ENCODE results near the gene RPL38. TPM values are rescaled to one million over a fixed set of nuclear protein-coding genes. Genes with fewer than 3 reads are reported as not detected.

The RPL38 gene
- total RNA-seq, 1 experiment from 2014 or later: 3,689 TPM

GRCh38 chr17:74224959-74225725 lies 21.7 kb downstream of the RPL38 start:
- ATAC-seq: no peak
- POLR2A ChIA-PET (ENCODE audit: unreplicated experiment): no interaction called here

GRCh38 chr17:74226252-74226651 lies 22.8 kb downstream of the RPL38 start:
- intact Hi-C loops (cut with micrococcal nuclease): no loop called here
- H3K27me3 ChIP-seq (ENCODE audit: low read length): no peaks in the 10 kb centered on the region
- H3K9ac ChIP-seq (ENCODE audit: low read length): no peak overlapping the region
- no TSS peak for BruUV-seq (replicated peaks)
- H4K20me1 ChIP-seq (ENCODE audit: low read length): no peaks in the 10 kb centered on the region
- H3K36me3 ChIP-seq (ENCODE audit: low read depth, low read length): no peaks in the 10 kb centered on the region
- no peak overlapping the region for H2AFZ ChIP-seq (ENCODE audit: low read length)
- ATAC-seq: no peak
- no peak for TF ChIP-seq EZH2phosphoT487 (IDR thresholded peaks at IDR 0.05; ENCODE audit: borderline replicate concordance, low read length)
- TF ChIP-seq CTCF (conservative IDR thresholded peaks at IDR 0.05; ENCODE audit: low read depth, low read length): no peak
- TF ChIP-seq EZH2 (IDR thresholded peaks at IDR 0.05; ENCODE audit: low read length, unreplicated experiment): no peak
- H3K79me2 ChIP-seq (ENCODE audit: low read length): no peaks in the 10 kb centered on the region
- POLR2A ChIA-PET (ENCODE audit: unreplicated experiment): no interaction called here
- H3K27ac ChIP-seq (ENCODE audit: low read length): no peak overlapping the region
- no peaks in the 10 kb centered on the region for H3K9me3 ChIP-seq (ENCODE audit: low read length)
- CTCF ChIA-PET: no interaction called here
- no peak overlapping the region for H3K4me2 ChIP-seq (ENCODE audit: low read length)
- no peaks in the 10 kb centered on the region for H3K4me1 ChIP-seq (ENCODE audit: insufficient read depth, low read length)
- no peak for DNase-seq
- no peaks in the 10 kb centered on the region for H3F3A ChIP-seq (ENCODE audit: low read length, unreplicated experiment)
- H3K9me2 ChIP-seq (replicated peaks; ENCODE audit: low read length): no peaks in the 10 kb centered on the region
- H3K4me3 ChIP-seq (ENCODE audit: low read length): no peak overlapping the region

More at GRCh38 chr17:74224959-74225725, 21.7 kb downstream of the RPL38 start:
- BruUV-seq (replicated peaks): no TSS peak
- Histone ChIP-seq H3K9ac (ENCODE audit: low read length) (no peak overlapping the region), H3K27me3 (ENCODE audit: low read length) (no peaks in the 10 kb centered on the region), H3K9me2 (replicated peaks; ENCODE audit: low read length) (no peaks in the 10 kb centered on the region), H2AFZ (ENCODE audit: low read length) (no peak overlapping the region), H3K4me1 (ENCODE audit: insufficient read depth, low read length) (no peaks in the 10 kb centered on the region), H3K79me2 (ENCODE audit: low read length) (no peaks in the 10 kb centered on the region), H3F3A (ENCODE audit: low read length, unreplicated experiment) (no peaks in the 10 kb centered on the region), H3K27ac (ENCODE audit: low read length) (no peak overlapping the region), H3K36me3 (ENCODE audit: low read depth, low read length) (no peaks in the 10 kb centered on the region), H3K4me3 (ENCODE audit: low read length) (no peak overlapping the region), H4K20me1 (ENCODE audit: low read length) (no peaks in the 10 kb centered on the region), H3K4me2 (ENCODE audit: low read length) (no peak overlapping the region), H3K9me3 (ENCODE audit: low read length) (no peaks in the 10 kb centered on the region)
- TF ChIP-seq EZH2 (IDR thresholded peaks at IDR 0.05; ENCODE audit: low read length, unreplicated experiment) (no peak), EZH2phosphoT487 (IDR thresholded peaks at IDR 0.05; ENCODE audit: borderline replicate concordance, low read length) (no peak), CTCF (conservative IDR thresholded peaks at IDR 0.05; ENCODE audit: low read depth, low read length) (no peak)
- intact Hi-C loops (cut with micrococcal nuclease): no loop called here
- DNase-seq: no peak
- CTCF ChIA-PET: no interaction called here

- ChIA-PET CTCF (no interaction called here), POLR2A (ENCODE audit: unreplicated experiment) (no interaction called here)
- no peak overlapping the region for H3K4me2 ChIP-seq (ENCODE audit: low read length)
- no peak for ATAC-seq
- no peak overlapping the region for H2AFZ ChIP-seq (ENCODE audit: low read length)
- H3K27me3 ChIP-seq (ENCODE audit: low read length): no peaks in the 10 kb centered on the region
- H3K9me3 ChIP-seq (ENCODE audit: low read length): no peaks in the 10 kb centered on the region
- H3K27ac ChIP-seq (ENCODE audit: low read length): no peak overlapping the region
- no peaks in the 10 kb centered on the region for H4K20me1 ChIP-seq (ENCODE audit: low read length)
- H3F3A ChIP-seq (ENCODE audit: low read length, unreplicated experiment): no peaks in the 10 kb centered on the region
- no peak overlapping the region for H3K9ac ChIP-seq (ENCODE audit: low read length)
- no peaks in the 10 kb centered on the region for H3K79me2 ChIP-seq (ENCODE audit: low read length)
- no peaks in the 10 kb centered on the region for H3K9me2 ChIP-seq (replicated peaks; ENCODE audit: low read length)
- H3K4me1 ChIP-seq (ENCODE audit: insufficient read depth, low read length): no peaks in the 10 kb centered on the region
- no TSS peak for BruUV-seq (replicated peaks)
- DNase-seq: no peak
- TF ChIP-seq EZH2phosphoT487 (IDR thresholded peaks at IDR 0.05; ENCODE audit: borderline replicate concordance, low read length): no peak
- no peak overlapping the region for H3K4me3 ChIP-seq (ENCODE audit: low read length)
- H3K36me3 ChIP-seq (ENCODE audit: low read depth, low read length): no peaks in the 10 kb centered on the region
- intact Hi-C loops (cut with micrococcal nuclease): no loop called here
Measured at GRCh38 chr17:74227271-74228080, 24.0 kb downstream of the RPL38 start.
